GM19372 (cell line): ENCODE data around the gene LMAN2.

ENCODE experiments used
- ATAC-seq: cut with Tn5 transposase; IDR thresholded peaks from one replicate; pipeline ENCODE4 v1.9.1; 2021; ENCODE audit warnings: mild to moderate bottlenecking, low read depth, moderate library complexity; ENCODE audit not compliant: unreplicated experiment

Gene LMAN2, protein sequence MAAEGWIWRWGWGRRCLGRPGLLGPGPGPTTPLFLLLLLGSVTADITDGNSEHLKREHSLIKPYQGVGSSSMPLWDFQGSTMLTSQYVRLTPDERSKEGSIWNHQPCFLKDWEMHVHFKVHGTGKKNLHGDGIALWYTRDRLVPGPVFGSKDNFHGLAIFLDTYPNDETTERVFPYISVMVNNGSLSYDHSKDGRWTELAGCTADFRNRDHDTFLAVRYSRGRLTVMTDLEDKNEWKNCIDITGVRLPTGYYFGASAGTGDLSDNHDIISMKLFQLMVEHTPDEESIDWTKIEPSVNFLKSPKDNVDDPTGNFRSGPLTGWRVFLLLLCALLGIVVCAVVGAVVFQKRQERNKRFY

DNA sequence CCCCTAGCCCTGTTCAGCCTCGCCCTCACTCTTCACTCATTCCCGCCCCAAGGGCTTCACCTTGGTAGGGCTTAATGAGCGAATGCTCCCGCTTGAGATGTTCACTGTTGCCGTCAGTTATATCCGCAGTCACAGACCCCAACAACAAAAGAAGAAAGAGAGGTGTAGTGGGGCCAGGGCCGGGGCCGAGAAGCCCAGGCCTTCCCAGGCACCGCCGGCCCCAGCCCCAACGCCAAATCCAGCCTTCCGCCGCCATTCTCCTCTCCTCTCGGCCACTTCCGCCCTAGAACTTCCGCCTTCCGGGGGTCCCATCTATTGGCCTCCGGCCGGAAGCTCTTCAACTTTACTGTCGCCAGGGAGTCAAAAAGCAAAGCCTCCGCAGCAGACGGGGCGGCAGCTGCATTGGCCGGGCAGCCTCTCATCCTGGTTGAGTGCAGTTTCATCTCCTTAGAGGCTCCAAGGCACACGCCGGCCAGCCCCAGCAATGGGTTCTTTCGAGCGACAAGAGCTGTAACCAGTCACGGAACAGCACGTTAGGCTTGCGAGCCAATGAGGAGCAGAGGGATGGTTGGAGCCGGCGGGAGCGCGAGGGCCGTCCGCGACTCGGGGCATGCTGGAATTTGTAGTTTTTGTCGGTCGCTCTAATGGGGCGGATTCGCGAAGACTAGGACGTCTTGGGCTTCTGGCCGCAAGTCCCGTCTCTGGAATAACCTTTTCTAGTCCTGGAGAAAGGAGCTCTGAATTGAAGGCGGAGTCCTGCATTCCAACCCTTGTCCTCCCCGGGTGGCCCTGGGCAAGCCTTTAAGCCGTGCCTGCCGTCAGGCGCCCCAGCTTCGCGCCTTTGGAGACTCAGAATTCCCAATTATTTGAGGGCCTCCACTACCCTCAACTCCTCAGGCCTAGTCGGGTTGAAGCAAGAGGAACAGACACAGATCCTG is at the start of gene LMAN2:
TSS of gene LMAN2 (minus strand) at position 277 of the 938 bp plus-strand sequence. CDS start at position 256, 21 bp downstream.
- ATAC-seq, result peak; percentile 95

DNA sequence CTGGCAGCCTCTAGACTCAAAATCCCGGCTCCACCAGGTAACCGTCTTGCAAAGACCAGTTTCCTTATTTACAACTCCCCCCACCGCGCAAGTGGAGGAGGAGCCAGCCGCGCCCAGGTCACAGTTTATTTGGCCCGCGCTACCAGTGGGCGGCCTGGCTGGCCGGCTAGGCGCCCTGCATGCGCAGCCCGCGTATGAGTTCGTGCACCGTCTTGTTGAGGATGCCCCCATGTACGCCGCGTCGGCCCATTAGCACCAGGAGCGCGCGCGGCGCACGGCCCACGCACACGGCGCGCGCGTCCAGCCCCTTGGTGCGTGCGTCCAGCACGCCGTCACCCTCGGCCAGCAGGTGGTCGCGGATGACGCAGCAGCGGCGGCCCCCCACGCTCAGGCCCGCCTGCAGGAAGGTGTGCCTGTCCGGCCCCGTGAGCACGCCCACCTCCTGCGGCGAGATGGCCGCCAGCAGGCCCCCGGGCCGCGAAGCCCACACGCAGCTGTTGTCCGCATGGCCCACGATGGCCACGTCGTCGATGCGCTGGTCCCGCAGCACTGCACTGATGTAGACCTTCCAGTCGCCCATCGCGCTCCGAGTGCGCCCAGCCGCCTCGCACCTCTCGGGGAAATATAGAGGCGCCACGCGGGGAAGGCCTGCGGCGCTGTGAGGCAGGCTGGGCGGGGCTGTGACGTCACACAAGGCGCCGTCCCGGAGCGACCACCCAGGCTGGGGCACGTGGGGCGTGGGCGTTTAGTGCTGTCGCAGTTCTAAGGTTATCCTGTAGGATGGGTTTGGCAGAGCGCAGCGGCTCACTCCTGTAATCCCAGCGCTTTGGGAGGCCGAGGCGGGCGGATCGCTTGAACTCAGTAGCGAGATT is 48.8 kb upstream of the LMAN2 start, which contains the start of gene PFN3:
TSS of gene PFN3 (minus strand) at position 665 of the 872 bp plus-strand sequence. CDS start at position 580, 85 bp downstream.
- no peak for ATAC-seq

DNA sequence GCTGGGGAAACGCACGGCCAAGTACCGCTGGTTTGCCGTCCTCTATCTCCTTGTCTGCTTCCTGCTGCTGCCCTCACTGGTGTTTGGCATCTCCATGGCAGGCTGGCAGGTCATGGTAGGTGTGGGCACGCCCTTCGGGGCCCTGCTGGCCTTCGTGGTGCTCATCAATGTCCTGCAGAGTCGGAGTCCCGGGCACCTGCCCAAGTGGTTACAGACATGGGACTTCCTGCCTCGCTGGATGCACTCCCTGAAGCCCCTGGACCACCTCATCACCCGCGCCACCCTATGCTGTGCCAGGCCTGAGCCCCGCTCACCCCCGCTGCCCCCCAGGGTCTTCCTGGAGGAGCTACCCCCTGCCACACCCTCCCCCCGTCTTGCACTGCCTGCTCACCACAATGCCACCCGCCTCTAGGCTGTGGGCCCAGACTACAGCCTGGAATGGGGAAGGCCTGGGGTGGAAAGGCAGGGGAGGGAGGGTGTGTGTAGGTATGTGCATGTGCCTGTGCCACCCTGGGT is 46.5 kb upstream of the LMAN2 start:
- no peak for ATAC-seq

DNA sequence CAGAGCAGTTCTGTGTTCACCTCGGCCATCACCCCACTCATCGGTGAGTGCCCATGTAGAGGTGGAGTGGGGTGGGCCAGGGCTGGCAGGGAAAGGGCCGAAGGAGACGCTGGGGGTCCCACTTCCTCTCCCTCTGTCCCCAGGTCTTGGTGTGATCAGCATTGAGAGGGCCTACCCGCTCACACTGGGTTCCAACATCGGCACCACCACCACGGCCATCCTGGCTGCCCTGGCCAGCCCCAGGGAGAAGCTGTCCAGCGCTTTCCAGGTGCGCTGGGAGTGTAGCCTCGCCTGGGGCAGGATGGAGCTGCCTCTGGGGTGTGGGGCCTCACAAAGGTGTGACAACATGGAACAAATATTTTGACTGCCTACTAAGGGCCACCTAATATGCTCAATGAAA is 45.3 kb upstream of the LMAN2 start:
- no peak for ATAC-seq

DNA sequence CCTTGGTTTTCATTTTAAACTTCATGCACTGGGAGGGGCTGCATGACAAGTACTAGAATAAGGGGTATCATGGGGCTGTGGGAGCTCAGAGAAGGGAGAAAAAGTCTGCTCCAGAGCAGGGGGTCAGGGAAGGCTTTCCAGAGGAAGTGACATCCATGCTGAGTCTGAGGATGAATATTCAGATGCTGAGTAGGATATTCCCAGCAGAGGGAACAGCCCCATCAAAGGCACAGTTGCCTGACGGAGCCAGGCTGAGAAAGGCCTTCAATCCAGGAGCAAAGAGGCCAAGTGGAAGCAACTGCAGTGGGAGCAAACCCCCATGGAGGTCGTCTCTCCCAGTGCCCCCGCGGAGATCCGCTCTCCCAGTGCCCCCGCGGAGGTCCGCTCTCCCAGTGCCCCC is 44.6 kb upstream of the LMAN2 start:
- ATAC-seq, result no peak

DNA sequence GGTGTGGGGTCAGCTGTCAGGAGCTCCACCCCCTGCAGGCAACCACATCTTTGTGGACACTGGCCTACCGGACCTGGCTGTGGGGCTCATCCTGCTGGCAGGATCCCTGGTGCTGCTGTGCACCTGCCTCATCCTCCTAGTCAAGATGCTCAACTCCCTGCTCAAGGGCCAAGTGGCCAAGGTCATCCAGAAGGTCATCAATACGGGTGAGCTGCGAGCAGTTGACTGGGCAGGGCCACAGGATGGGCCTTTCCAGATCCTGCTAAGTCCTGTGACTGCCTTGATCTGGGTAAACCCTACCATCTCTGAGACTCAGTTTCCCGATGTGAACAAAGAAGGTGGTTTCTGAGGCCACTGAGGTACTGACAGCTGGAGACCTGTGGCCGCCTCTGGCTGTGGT is 42.5 kb upstream of the LMAN2 start:
- no peak for ATAC-seq

DNA sequence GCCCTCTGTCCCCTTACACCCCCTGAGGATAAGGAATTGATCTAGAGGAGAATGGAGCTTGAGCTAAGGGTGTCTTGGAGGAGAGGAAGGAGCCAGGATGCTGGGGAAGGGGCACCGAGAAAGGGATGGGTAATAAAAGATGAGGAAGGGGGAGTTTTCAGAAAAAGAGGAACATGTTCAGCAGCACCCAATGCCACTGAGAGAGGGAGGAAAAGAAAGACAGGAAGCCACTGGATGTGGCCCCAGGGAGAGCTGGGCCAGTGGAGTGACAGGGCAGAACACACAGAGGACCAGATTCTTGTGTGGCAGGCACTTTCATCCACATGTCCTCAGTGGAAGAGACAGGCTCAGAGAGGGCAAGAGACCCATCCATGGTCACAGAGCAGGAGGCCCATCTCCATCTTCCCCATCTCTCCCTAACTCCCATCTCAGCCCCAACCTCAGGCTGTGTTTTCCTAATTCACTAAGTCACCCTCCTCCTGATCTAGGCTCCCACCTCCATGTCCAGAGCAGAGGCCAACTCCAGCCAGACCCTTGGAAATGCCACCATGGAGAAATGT is 41.8 kb upstream of the LMAN2 start:
- no peak for ATAC-seq

DNA sequence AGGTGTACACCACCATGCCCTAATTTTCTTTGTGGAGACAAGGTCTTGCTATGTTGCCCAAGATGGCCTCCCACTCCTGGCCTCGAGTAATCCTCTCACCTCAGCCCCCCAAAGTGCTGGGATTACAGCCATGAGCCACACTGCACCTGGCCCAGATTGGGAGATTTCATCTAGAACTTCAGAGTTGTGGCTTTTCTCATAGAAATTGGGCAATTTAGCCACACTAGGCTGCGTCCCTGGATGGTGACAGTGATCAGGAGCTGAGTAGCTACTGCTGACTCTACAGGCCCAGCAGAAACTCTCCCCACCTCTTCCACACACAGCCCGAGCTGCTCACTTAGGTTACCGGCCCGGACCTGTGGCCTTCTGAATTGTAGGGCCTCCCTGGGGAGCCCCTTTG is 41.3 kb upstream of the LMAN2 start:
- no peak for ATAC-seq

DNA sequence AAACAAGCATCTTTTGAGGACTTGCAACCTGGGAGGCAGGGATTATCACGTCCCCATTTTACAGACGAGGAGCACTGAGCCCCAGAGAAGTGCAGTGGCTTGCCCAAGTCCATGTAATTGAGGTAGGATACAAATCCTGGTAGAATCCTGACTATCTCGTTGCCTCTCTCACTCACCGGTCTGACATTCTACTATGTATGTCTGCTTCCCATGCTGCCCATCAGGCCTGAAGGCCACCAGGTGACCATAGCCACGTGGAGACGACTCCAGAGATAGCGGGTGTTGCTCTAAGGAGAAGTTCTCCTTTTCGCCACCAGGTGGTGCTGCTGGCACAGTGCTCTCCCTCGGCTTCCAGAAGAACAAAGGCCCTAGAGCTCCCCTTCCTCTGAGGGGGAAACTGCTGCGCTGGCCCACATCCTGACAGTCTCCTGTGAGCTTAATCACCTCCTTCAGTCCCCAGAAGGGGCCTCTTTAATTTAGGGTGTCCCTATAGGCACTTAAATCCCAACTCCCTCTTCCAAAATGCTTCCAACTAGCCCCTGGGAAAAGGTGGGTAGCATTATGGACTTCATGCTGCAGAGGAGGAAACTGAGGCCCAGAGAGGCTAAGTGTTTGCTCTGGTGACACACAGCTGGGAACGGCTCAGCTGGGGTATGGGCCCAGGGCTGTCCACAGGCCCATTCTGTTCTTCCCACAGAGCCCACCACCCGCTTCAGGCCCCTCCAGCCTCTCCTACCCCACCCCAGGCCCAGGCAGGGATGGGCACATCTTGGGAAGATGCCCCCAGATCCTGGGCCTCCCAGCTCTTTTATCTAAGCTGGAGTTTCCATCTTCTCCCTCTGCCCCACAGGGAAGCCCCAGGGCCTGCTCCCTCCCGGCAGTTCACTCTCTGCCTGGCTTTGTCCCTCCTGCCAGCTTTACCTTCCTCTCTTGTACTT is 39.2 kb upstream of the LMAN2 start:
- peak; percentile 58 for ATAC-seq

DNA sequence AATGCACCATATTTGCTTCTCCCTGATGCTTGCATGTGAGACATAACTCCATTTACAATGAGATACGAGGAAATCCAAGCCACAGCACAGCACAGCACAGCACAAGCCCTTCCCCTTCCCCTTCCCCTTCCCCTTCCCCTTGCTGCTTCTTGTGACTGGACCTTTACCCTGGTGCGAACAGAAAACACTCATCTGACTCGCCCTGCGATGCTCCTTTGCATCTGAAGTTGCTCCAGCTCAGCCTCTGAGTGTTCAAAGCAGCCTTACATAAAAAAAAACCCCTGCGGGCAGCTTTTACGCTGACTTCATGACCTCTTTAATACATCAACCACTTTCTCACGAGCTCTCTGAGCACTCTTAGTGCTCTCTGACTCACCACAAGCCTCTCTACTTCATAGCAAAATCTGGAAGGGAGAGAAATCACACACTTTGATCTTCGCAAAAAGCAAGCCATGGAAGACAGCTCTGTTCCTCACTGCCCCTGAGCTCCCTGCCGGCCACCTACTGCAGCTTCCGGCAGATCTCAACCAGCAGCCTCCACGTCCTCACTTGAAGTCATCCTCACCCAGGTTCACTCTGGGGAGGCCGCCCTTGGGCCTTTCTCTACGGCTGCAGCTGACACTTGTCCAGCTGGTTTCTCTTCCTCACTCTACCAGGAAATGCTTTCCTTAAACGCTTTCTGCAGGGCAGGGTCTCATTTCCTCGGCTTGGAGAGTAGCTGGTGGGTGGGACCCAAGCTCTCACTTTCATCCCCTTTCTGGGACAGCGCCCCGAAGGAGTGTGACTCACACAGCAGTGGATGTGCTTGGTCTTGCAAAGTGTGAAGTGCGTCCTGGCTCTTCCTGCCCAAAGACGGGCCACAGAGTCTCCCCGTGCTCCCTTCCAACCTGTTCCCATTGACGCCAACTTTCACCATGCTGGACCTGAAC is 38.0 kb upstream of the LMAN2 start:
- ATAC-seq, result peak; percentile 51

DNA sequence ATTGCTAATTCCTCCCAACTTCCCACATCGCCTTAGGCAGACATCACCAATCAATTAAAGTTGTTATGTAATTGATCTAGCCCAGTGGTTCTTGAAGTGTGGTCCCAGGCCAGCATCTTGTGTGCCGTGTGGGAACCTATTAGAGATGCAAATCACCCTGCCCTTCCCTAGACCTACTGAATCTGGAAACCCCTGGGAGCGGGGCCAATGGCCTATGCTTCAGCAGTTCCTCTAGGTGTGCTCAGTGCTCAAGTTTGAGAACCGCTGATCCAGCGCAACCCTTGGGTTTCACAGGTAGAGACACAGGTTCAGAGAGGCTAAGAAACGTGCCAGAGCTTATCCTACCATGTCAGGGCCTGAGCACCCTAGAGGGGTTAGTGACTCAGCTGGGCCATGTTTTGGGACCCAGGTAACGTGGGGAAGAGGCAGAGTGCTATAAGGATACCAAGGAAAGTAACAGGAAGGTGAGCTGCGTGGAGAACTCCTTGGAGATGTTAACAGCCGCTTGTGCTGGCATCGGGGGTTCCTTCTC is 37.1 kb upstream of the LMAN2 start:
- ATAC-seq, result no peak

DNA sequence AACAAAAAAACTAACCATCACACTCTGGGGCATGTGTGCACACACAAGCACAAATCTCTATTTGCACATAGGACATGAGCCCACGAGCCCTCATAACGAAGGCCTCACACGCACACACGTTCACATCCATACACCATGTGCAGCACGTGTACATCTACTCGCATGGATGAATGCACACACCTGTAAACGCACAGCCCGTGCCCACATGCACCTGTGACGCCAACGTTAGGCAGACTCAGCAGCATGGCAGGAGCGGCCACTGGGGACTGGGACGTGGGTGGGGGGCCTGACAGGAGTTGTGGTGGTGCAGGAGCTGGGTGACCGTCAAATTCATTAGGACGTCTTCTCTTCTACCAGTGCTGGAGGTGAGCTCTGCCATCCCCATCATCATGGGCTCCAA is 35.9 kb upstream of the LMAN2 start:
- ATAC-seq, result no peak

DNA sequence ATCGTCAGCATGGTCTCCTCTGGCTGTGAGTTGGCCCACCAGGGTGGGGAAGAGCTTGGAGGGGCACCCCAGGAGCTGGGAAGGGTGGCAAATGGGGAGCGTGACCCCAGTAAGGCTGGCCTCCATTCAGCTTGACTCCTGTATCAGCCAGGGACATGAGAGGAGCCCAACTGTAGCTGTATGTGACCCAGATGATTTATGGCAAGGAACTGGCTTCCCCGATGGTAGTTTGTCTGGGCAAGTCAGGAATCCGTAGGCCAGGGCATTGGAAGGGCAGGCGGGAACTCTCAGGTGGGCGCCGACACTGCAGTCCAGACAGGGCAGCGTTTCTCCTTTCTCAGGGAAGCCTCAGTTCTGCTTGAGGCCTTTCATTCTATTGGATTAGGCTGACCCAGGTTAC is 35.1 kb upstream of the LMAN2 start:
- ATAC-seq, result no peak

DNA sequence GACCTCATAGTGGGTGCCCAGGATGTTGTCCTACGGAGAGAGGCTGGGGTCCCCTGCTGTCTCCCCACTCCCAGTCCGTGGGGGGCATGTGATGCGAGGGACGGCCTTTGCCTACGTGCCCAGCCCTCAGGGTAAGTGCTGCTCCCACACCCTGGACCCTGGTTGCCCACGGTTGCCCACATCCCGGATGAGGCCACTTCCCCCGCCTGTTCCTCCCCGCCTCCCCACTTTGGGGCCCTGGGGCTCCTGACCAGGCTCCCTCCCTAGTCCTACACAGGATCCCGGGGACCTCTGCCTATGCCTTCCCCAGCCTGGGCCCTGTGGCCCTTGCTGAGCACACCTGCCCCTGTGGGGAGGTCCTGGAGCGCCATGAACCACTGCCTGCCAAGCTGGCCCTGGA is 34.3 kb upstream of the LMAN2 start:
- ATAC-seq, result no peak

DNA sequence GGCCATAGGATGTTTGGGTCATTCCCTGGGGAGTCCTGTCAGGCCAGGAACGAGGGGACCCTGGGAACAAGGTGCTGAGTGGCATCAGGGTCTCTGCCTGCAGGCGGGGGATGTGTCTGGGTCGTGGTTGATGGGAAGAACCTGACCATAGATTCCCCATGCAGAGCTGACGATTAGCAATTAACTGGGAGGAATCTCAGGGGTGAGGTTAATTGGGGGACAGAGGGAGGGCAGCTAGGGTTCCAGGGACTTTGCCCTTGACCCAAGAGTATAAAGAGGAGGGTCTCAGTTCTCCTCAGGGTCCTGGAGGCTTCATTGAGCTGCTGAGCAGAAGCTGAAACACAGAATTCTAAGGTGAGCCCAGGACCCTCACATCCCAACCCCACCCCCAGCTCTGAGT is 32.7 kb upstream of the LMAN2 start, which contains the start of gene SLC34A1:
TSS of gene SLC34A1 (plus strand) at position 301 of the 400 bp plus-strand sequence. CDS start 1,308 bp downstream, outside the sequence.
- ATAC-seq, result no peak

DNA sequence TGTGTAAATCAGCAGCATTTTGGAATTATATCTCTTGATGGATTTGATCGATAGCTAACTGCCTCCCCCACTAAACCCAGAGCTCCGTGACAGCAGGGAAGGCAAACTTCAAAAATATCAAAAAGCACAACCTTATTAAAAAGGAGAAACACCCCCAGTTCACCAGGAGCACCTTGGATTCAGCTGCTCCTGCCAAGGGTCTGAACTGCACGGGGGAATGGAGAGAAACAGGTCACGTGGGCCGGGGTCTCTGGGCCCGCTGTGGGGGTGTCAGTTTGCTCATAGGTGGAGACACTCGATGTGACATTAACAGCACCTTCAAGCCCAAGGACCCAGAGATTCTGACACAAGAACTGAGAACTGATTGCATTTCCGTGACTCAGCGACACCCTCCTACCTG is 31.7 kb upstream of the LMAN2 start:
- no peak for ATAC-seq

DNA sequence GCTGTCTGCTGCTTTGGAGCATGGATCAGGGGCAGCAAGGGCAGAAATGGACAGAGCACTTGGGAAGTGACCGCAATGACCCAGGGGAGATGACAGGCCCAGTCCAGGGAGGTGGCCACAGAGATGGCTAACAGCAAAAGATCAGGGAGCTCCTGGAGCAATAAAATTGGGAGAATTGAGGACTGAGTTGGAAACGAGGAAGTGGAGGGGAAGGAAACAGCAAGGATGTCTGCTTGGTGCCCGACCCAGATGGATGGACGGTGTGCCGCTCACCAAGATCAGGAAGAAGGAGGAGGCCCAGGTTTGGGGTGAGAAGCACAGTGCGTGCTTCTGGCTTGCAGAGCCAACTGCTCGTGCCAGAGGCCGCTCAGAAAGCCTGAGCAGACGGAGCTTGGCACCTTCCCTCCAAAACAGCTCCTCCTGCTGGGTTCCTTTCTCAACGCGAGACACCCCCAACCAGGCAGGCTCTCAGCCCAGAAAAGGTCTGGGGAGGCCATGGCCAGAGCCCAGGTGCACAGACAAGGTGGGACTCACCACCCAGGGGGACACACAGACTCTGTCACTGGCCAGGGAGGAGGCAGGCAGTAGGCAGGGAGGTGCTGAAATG is 31.1 kb upstream of the LMAN2 start:
- ATAC-seq, result no peak
